ENCODE measurements around the gene ZNF488.

Gene ZNF488

DNA sequence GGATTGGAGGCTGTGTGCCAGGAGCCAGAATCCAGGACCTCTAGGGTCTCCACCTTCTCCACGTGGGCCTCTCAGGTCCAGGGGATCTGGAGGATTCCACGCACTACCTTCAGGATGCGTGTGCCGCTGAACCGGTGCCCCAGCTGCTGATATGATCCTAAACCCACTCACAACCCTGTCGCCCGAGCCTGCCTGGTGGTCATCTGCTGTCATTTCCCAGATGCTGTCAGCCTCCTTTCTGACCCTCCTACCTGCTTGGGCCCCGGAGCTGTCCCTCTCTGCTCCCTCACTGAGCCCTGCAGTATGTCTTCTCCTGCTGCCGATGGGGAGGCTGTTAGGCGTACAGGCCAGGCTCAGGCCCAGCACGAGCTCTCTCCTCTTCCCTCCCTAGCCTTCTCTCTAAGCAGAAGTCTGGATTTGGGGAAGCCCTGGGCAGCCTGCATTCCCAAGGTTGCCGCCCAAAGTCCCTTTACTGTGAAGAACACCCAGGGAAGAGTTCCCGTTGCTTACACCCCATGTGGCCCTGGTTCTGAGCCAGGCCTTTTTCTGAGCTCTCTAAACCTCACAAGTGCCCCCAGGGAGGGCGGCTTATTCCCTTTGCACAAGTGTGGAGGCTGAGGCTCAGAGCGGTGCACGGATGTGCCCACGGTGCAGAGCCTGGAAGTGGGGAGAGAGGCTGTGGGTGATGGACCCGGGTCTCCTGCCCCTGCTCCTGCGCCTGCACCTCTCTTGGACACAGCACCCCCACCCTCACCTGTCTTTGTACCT is 30.8 kb upstream of the ZNF488 start:
- no peak for DNase-seq (ENCODE audit: low read depth)
- in situ Hi-C loops (cut with HindIII; ENCODE audit: low sequenced_read_pairs): no loop called here
- TF ChIP-seq, protein P1, sequence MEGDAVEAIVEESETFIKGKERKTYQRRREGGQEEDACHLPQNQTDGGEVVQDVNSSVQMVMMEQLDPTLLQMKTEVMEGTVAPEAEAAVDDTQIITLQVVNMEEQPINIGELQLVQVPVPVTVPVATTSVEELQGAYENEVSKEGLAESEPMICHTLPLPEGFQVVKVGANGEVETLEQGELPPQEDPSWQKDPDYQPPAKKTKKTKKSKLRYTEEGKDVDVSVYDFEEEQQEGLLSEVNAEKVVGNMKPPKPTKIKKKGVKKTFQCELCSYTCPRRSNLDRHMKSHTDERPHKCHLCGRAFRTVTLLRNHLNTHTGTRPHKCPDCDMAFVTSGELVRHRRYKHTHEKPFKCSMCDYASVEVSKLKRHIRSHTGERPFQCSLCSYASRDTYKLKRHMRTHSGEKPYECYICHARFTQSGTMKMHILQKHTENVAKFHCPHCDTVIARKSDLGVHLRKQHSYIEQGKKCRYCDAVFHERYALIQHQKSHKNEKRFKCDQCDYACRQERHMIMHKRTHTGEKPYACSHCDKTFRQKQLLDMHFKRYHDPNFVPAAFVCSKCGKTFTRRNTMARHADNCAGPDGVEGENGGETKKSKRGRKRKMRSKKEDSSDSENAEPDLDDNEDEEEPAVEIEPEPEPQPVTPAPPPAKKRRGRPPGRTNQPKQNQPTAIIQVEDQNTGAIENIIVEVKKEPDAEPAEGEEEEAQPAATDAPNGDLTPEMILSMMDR (IDR thresholded peaks at IDR 0.05; ENCODE audit: low read depth, low read length, missing control alignments): no peak
- no peak overlapping the region for H3K4me3 ChIP-seq (ENCODE audit: low read depth, low read length)

DNA sequence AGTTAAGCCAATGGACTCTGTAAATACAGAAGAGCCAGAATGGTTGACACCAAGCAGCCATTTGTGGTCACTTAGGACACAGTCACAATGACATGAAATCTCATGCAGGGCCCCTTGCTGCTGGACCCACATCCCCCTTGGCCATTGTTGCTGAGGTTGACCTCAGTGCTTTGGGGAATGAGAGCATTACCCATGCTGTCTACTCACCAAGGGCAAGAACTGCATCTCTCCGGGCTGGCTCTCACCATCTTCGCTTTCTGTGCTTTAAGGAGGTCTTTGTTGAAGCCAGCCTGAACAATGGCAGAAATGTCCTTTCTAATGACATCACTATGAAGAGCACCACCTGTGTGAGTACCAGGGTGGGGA is 30.1 kb upstream of the ZNF488 start:
- in situ Hi-C loops (cut with HindIII; ENCODE audit: low sequenced_read_pairs): no loop called here
- H3K4me3 ChIP-seq (ENCODE audit: low read depth, low read length): no peak overlapping the region
- TF ChIP-seq, protein P1 (IDR thresholded peaks at IDR 0.05; ENCODE audit: low read depth, low read length, missing control alignments): no peak
- no peak for DNase-seq (ENCODE audit: low read depth)

DNA sequence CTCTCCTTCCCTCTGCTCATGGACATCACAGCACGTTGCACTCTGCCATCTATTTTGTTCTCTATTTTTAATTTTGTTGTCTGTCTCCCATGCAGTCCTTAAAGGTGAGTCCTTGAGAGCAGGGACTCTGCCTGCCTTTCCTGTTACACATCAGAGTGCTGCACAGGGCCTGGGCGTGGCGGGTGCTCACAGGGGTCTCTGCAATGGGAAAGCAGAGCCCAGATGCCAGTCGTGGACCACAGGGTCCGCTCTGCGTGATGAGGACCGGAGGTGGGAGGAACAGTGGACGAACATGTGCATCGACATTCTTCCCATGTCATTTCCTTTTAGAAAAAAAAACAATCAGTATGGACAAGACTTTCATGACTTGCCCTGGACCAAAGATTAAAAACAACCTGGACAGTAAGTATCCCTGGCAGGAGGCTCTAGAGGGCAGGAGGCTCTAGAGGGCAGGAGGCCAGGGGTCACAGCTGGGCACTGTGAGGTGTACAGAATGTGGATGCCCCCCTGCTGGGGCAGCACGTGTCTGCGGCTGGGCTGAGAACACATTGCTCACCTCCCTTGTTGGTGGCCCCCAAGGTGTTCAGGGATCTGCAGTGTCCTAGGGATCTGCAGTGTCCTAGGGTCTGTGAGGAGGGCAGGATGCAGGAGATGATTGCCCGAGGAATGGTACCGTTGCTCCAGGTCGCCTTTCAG is 29.6 kb upstream of the ZNF488 start:
- no peak overlapping the region for H3K4me3 ChIP-seq (ENCODE audit: low read depth, low read length)
- no peak for DNase-seq (ENCODE audit: low read depth)
- TF ChIP-seq, protein P1 (IDR thresholded peaks at IDR 0.05; ENCODE audit: low read depth, low read length, missing control alignments): no peak
- in situ Hi-C loops (cut with HindIII; ENCODE audit: low sequenced_read_pairs): no loop called here

DNA sequence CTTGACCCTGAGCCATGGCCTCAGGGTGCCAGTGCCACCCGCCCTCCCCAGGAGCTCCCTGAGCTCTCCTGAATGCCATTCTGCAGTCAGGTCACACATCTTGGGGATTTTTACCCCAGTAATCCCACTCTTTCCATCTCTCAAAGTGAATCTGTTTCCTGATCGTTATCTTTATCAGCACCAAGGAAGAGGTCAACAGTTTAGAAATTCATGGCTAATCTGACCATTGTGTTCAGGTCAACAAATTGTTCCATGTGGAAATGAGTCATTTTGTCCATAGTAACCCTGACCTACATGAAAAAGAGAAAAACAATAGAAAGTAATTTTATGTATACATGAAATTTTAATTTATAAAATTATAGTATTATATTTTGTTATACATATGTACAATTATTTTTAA is 28.8 kb upstream of the ZNF488 start:
- in situ Hi-C loops (cut with HindIII; ENCODE audit: low sequenced_read_pairs): no loop called here
- DNase-seq (ENCODE audit: low read depth): no peak
- H3K4me3 ChIP-seq (ENCODE audit: low read depth, low read length): no peak overlapping the region
- TF ChIP-seq, protein P1 (IDR thresholded peaks at IDR 0.05; ENCODE audit: low read depth, low read length, missing control alignments): no peak

DNA sequence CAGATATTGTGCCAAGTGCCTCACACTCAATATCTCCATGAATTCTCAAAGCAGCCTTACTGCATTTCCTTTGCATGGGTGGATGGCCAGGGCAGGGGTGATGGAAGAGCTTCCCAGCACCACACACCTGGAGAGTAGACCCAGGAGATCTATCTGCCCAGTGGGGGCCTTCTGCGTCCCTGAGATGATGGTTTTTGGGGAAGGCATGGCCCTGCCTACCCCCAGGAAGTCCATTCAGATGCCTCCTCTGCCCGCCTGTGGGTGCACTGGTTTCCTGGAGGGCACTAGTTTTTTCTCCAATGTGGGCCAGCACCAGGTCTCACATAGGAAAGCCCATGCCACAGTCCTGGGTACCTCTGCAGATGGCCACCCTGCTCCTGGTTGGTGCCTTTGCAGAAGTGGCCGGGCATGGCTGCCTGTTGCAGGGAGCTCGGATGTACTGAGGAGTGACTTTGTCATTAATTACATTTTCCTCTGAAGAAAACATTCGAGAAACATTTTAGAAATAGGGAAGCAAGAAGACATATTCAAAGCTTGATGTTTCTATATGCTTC is 28.2 kb upstream of the ZNF488 start:
- DNase-seq (ENCODE audit: low read depth): no peak
- TF ChIP-seq, protein P1 (IDR thresholded peaks at IDR 0.05; ENCODE audit: low read depth, low read length, missing control alignments): no peak
- in situ Hi-C loops (cut with HindIII; ENCODE audit: low sequenced_read_pairs): no loop called here
- no peak overlapping the region for H3K4me3 ChIP-seq (ENCODE audit: low read depth, low read length)

DNA sequence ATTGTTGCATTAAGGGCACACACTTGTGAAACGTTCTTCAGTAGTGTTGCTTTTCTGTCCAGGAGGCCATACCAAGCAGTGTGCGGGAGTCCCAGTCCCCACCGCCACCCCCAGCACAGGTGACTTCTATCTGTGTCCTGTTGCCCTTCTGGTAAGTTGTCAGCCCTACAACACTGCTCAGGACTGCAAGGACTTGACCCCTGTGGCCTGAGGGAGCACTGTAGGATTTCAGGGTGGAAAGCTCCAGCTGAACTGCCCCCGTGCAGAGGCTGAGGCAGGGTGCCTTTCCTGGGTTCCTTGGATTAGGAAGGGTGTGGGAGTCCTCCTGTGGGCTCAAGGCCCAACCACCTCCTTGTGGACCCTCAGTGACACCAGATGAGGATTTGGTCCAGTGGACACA is 26.8 kb upstream of the ZNF488 start:
- no peak for DNase-seq (ENCODE audit: low read depth)
- TF ChIP-seq, protein P1 (IDR thresholded peaks at IDR 0.05; ENCODE audit: low read depth, low read length, missing control alignments): no peak
- H3K4me3 ChIP-seq (ENCODE audit: low read depth, low read length): no peak overlapping the region
- in situ Hi-C loops (cut with HindIII; ENCODE audit: low sequenced_read_pairs): no loop called here
